Natural killer cell (primary cell): ENCODE data around the gene PSPN. TPM values are rescaled to one million over a fixed set of nuclear protein-coding genes. Genes with fewer than 3 reads are reported as not detected.

Experiments used
- ATAC-seq, 3 donors: fragments of 150-1000 bp in 2 of 3; fragments of 200-7000 bp in 1 of 3; cut with Tn5 transposase; 1 replicate in 1 of 3; 2 replicates in 2 of 3; pipeline ENCODE4 v1.10.0; 2021; ENCODE audit warnings: mild to moderate bottlenecking in 2 of 3, moderate library complexity in 2 of 3
- DNase-seq, 2 donors: peaks; one replicate each; pipeline versions ENCODE4 v3.0.0 to v3.0.0-alpha.2; 2013 to 2021; ENCODE audit warnings: mixed read lengths in 1 of 2
- H3K27ac ChIP-seq: one replicate; pipeline ENCODE4 v1.5.1; 2013; ENCODE audit warnings: mild to moderate bottlenecking, low read length
- H3K27me3 ChIP-seq: one replicate; pipeline ENCODE4 v1.6.1; 2013; ENCODE audit warnings: low read length; ENCODE audit not compliant: control insufficient read depth, insufficient read depth
- H3K36me3 ChIP-seq: one replicate; pipeline ENCODE4 v1.6.1; 2013; ENCODE audit warnings: low read length; ENCODE audit not compliant: control insufficient read depth, insufficient read depth
- H3K4me1 ChIP-seq: one replicate; pipeline ENCODE4 v1.6.1; 2013; ENCODE audit warnings: low read length; ENCODE audit not compliant: control insufficient read depth, insufficient read depth
- H3K4me3 ChIP-seq: one replicate; pipeline ENCODE4 v1.5.1; 2013; ENCODE audit warnings: low read length
- H3K9me3 ChIP-seq: one replicate; pipeline ENCODE4 v1.6.1; 2013; ENCODE audit warnings: low read length; ENCODE audit not compliant: control insufficient read depth, insufficient read depth
- H3K27ac Mint-ChIP-seq, 2 donors: one replicate each; pipeline ENCODE4 v1.8.0; 2022; ENCODE audit warnings: mild to moderate bottlenecking in 2 of 2, mixed read lengths in 2 of 2, moderate library complexity in 1 of 2
- H3K27me3 Mint-ChIP-seq, 2 donors: one replicate each; pipeline ENCODE4 v1.8.0; 2022; ENCODE audit warnings: low read depth in 2 of 2, mixed read lengths in 2 of 2
- H3K36me3 Mint-ChIP-seq: one replicate; pipeline ENCODE4 v1.8.0; 2022; ENCODE audit warnings: mixed read lengths
- H3K4me1 Mint-ChIP-seq, 2 donors: one replicate each; pipeline ENCODE4 v1.8.0; 2022; ENCODE audit warnings: mixed read lengths in 2 of 2
- H3K4me3 Mint-ChIP-seq: one replicate; pipeline ENCODE4 v1.8.0; 2022; ENCODE audit warnings: mild to moderate bottlenecking, moderate library complexity, mixed read lengths
- H3K9me3 Mint-ChIP-seq, 2 donors: one replicate each; pipeline ENCODE4 v1.8.0; 2022; ENCODE audit warnings: mixed read lengths in 2 of 2
- WGBS: methylation state at CpG from one replicate; pipeline ENCODE4 v1.1.7; 2013; ENCODE audit warnings: missing lambda C conversion rate; ENCODE audit not compliant: insufficient coverage; 5-methylcytosine and 5-hydroxymethylcytosine counted together
- intact Hi-C: fragments of 100-400 bp; cut with micrococcal nuclease; formaldehyde crosslinking; loops from one replicate; pipeline ENCODE4 v1.14.2; 2022
- total RNA-seq, 4 donors: library from RNA; stranded (reverse); fragments of 120-200 nt in 1 of 4; gene quantifications; one replicate each; pipeline versions ENCODE4 v1.2.3 to v1.2.4, GENCODE V29; 2013 to 2022
- TF ChIP-seq, protein P1 (sequence below): fragments of 200-600 bp; IDR thresholded peaks from one replicate; pipeline ENCODE4 v1.8.0; 2022; ENCODE audit warnings: antibody characterized with exemption

PSPN gene
- total RNA-seq, 3 donors from 2014 or later (not counting 1 experiment from before 2014, with no cell fraction given) = 0.82 to 1.1 (median 1.0) TPM

GRCh38 chr19:6417713-6418561 lies 42.2 kb upstream of the PSPN start:
- Mint-ChIP-seq H3K27ac (no peak overlapping the region), H3K9me3 (no peaks in the 10 kb centered on the region), H3K4me3 (no peak overlapping the region), H3K4me1 (peaks cover 12 to 30% of the 10 kb centered on the region in 2 donors), H3K27me3 (no peaks in the 10 kb centered on the region), H3K36me3 (no peaks in the 10 kb centered on the region)
- 94% methylated on average over 33 of the region's 33 CpGs for WGBS
- H3K9me3 ChIP-seq = no peaks in the 10 kb centered on the region
- no peak overlapping the region for H3K4me3 ChIP-seq
- no peaks in the 10 kb centered on the region for H3K27me3 ChIP-seq
- DNase-seq (no peak), ATAC-seq (no peak)
- intact Hi-C loops = no loop called here
- H3K36me3 ChIP-seq = peaks cover 78% of the 10 kb centered on the region
- peaks cover 13% of the 10 kb centered on the region for H3K4me1 ChIP-seq
- H3K27ac ChIP-seq = no peak overlapping the region
- TF ChIP-seq, protein P1, sequence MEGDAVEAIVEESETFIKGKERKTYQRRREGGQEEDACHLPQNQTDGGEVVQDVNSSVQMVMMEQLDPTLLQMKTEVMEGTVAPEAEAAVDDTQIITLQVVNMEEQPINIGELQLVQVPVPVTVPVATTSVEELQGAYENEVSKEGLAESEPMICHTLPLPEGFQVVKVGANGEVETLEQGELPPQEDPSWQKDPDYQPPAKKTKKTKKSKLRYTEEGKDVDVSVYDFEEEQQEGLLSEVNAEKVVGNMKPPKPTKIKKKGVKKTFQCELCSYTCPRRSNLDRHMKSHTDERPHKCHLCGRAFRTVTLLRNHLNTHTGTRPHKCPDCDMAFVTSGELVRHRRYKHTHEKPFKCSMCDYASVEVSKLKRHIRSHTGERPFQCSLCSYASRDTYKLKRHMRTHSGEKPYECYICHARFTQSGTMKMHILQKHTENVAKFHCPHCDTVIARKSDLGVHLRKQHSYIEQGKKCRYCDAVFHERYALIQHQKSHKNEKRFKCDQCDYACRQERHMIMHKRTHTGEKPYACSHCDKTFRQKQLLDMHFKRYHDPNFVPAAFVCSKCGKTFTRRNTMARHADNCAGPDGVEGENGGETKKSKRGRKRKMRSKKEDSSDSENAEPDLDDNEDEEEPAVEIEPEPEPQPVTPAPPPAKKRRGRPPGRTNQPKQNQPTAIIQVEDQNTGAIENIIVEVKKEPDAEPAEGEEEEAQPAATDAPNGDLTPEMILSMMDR = no peak

- peaks cover under 1 to 19% of the 10 kb centered on the region in 2 donors for H3K4me1 Mint-ChIP-seq
- H3K9me3 Mint-ChIP-seq = no peaks in the 10 kb centered on the region
- DNase-seq = no peak
- ATAC-seq = no peak
- Histone ChIP-seq H3K4me3 (no peak overlapping the region), H3K27me3 (no peaks in the 10 kb centered on the region), H3K9me3 (no peaks in the 10 kb centered on the region), H3K27ac (no peak overlapping the region), H3K4me1 (peaks cover 2% of the 10 kb centered on the region), H3K36me3 (peaks cover 73% of the 10 kb centered on the region)
- H3K4me3 Mint-ChIP-seq = no peak overlapping the region
- intact Hi-C loops = no loop called here
- WGBS = 96% methylated on average over 29 of the region's 29 CpGs
- TF ChIP-seq, protein P1 = no peak
- H3K27ac Mint-ChIP-seq = no peak overlapping the region
- H3K36me3 Mint-ChIP-seq = no peaks in the 10 kb centered on the region
- no peaks in the 10 kb centered on the region for H3K27me3 Mint-ChIP-seq
These were observed 41.1 kb upstream of the PSPN start for GRCh38 chr19:6416658-6417405.

DNA sequence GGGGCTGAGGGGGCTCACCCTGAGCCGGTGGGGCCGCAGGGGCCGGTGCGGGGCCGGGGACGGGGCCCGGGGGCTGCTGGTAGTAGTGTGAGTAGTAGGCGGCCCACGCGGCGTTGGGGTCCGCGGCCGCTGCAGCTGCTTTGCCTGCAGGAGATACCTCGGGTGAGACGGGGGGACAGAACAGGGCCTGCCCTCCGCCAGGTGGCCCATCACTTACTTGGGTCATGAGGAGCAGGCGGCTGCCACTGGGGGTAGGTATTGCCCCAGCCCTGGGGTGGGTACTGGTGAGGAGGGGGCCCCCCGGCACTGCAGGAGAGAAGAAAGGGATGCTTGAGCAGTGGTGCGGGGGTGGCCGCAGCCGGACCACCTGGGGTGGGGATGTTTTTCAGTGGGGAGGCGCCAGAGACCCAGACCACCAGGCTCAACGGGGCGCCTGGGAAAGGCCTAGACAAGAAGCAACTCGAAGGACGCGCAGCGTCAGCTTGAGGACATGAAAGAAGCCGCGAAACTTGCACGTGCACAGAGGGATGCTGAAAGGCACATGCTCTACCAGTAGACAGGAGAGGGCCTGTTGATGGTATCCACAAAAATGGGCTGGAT lies 40.0 kb upstream of the PSPN start:
- Mint-ChIP-seq H3K9me3 (no peaks in the 10 kb centered on the region), H3K36me3 (no peaks in the 10 kb centered on the region), H3K4me3 (no peak overlapping the region), H3K4me1 (peaks cover 0 to 9% of the 10 kb centered on the region in 2 donors), H3K27me3 (no peaks in the 10 kb centered on the region), H3K27ac (no peak overlapping the region)
- intact Hi-C loops = no loop called here
- TF ChIP-seq, protein P1 = no peak
- no peaks in the 10 kb centered on the region for H3K4me1 ChIP-seq
- no peaks in the 10 kb centered on the region for H3K9me3 ChIP-seq
- DNase-seq = no peak
- H3K36me3 ChIP-seq = peaks cover 64% of the 10 kb centered on the region
- no peaks in the 10 kb centered on the region for H3K27me3 ChIP-seq
- no peak overlapping the region for H3K4me3 ChIP-seq
- 96% methylated on average over 32 of the region's 32 CpGs for whole genome bisulfite sequencing
- no peak for ATAC-seq
- H3K27ac ChIP-seq = no peak overlapping the region
